HepG2 (cell line): Measurements from ENCODE around the gene SCUBE1. TPM values are rescaled to one million over a fixed set of nuclear protein-coding genes. Genes with fewer than 3 reads are reported as not detected.

ENCODE experiments used
- ATAC-seq: fragments of 200-7000 bp; cut with Tn5 transposase; 3 replicates; pipeline ENCODE4 v1.9.1; 2020; ENCODE audit warnings: mild to moderate bottlenecking, moderate library complexity
- BruUV-seq: library from RNA; stranded (reverse); fragments of 400-500 nt; replicated peaks from 2 replicates; lab custom pipeline; 2021; lab: Mats Ljungman, UMichigan
- CTCF ChIA-PET: fragments of 300-600 bp; formaldehyde crosslinking; extraction: SDS; loops from one replicate; lab custom pipeline; 2021; ENCODE audit warnings: low total read pairs, inconsistent platforms, low intra/inter-chr PET ratio; lab: Yijun Ruan, JAX
- POLR2A ChIA-PET: fragments of 350-600 bp; sonication (Branson Sonifier 250); formaldehyde crosslinking; loops from one replicate; lab custom pipeline; 2020; ENCODE audit warnings: antibody characterized with exemption, inconsistent platforms; lab: Yijun Ruan, JAX
- DNase-seq: peaks from one replicate; pipeline ENCODE4 v3.0.0-alpha.2; 2015; ENCODE audit warnings: low spot score
- FAIRE-seq: peaks from 3 replicates; lab custom pipeline; 2011; peaks lifted over from hg19 to GRCh38; lab: Jason Lieb, UNC
- H2AFZ ChIP-seq: one replicate; pipeline ENCODE4 v1.6.1; 2011; ENCODE audit warnings: low read length, inconsistent platforms
- H3K27ac ChIP-seq: fragments of 300-600 bp; 3 replicates; pipeline ENCODE4 v1.8.0; 2011; ENCODE audit warnings: mixed run types, mild to moderate bottlenecking, mixed read lengths, low read length, inconsistent platforms; ENCODE audit not compliant: insufficient read depth; ENCODE audit errors: extremely low read length
- H3K27me3 ChIP-seq, 2 experiments: fragments of 200-600 bp in 1 of 2; 2 replicates in 1 of 2; 3 replicates in 1 of 2; pipeline versions ENCODE4 v1.6.0 to v1.8.0; 2011; ENCODE audit warnings: low read length in 2 of 2, mild to moderate bottlenecking in 2 of 2, moderate library complexity in 2 of 2, inconsistent platforms in 1 of 2; ENCODE audit not compliant: insufficient read depth in 2 of 2, control insufficient read depth in 1 of 2
- H3K36me3 ChIP-seq, 2 experiments: fragments of 200-600 bp in 1 of 2; replicated peaks in 1 of 2; 2 replicates in 1 of 2; 3 replicates in 1 of 2; pipeline versions ENCODE4 v1.5.1 to v1.8.0; 2011; ENCODE audit warnings: low read length in 2 of 2, inconsistent platforms in 1 of 2; ENCODE audit not compliant: insufficient read depth in 2 of 2, control insufficient read depth in 1 of 2
- H3K4me1 ChIP-seq: 2 replicates; pipeline ENCODE4 v1.5.1; 2012; ENCODE audit warnings: low read length, inconsistent platforms; ENCODE audit not compliant: insufficient read depth
- H3K4me2 ChIP-seq: 2 replicates; pipeline ENCODE4 v1.6.0; 2011; ENCODE audit warnings: low read depth, low read length, inconsistent platforms
- H3K4me3 ChIP-seq, 3 experiments: fragments of 200-600 bp in 1 of 3; sonication (generic), shearing (Covaris generic) in 1 of 3; replicated peaks in 1 of 3; 2 replicates each; pipeline ENCODE4 v1.5.1; 2011 to 2016; ENCODE audit warnings: low read length in 3 of 3, inconsistent platforms in 2 of 3, low read depth in 2 of 3, mild to moderate bottlenecking in 2 of 3, control low read depth in 1 of 3, mixed read lengths in 1 of 3; ENCODE audit not compliant: insufficient read depth in 1 of 3
- H3K79me2 ChIP-seq: one replicate; pipeline ENCODE4 v1.6.1; 2011; ENCODE audit warnings: low read length, inconsistent platforms; ENCODE audit not compliant: insufficient read depth
- H3K9ac ChIP-seq: 2 replicates; pipeline ENCODE4 v1.6.0; 2011; ENCODE audit warnings: mild to moderate bottlenecking, low read depth, low read length, inconsistent platforms; ENCODE audit not compliant: insufficient read depth
- H3K9me3 ChIP-seq: 2 replicates; pipeline ENCODE4 v1.5.1; 2012; ENCODE audit warnings: mild to moderate bottlenecking, low read length
- H4K20me1 ChIP-seq: 2 replicates; pipeline ENCODE4 v1.6.0; 2011; ENCODE audit warnings: inconsistent platforms, mild to moderate bottlenecking, low read length, moderate library complexity; ENCODE audit not compliant: insufficient read depth
- CBX5 ChIP-seq: sonication (generic); formaldehyde crosslinking; IDR thresholded peaks from 2 replicates; pipeline ENCODE4 v1.4.0; 2020; ENCODE audit warnings: missing genetic modification reagents, borderline replicate concordance
- NR2F6 ChIP-seq, 2 experiments: IDR thresholded peaks; 2 replicates each; pipeline ENCODE4 v1.6.1; 2016; ENCODE audit warnings: antibody characterized with exemption in 1 of 2, mild to moderate bottlenecking in 1 of 2
- POLR2AphosphoS2 ChIP-seq: IDR thresholded peaks from 2 replicates; pipeline ENCODE4 v1.6.1; 2011; ENCODE audit warnings: low read depth, low read length, improper control_type of control experiment
- ZNF768 ChIP-seq: sonication (generic); formaldehyde crosslinking; IDR thresholded peaks from 2 replicates; pipeline ENCODE4 v1.4.0; 2020; ENCODE audit warnings: missing genetic modification reagents
- WGBS: methylation state at CpG from one replicate; pipeline ENCODE4 v1.1.6; 2017; ENCODE audit warnings: low lambda C conversion rate; 5-methylcytosine and 5-hydroxymethylcytosine counted together
- in situ Hi-C: cut with HindIII; loops from 2 replicates; pipeline ENCODE4 v1.10.0; 2017; ENCODE audit warnings: low pct_unique_long_range_greater_than_20kb; ENCODE audit not compliant: extremely low pct_ligation_motif_present
- intact Hi-C: fragments of 100-400 bp; cut with micrococcal nuclease; formaldehyde crosslinking; loops from one replicate; pipeline ENCODE4 v1.10.0; 2022; ENCODE audit not compliant: unreplicated experiment
- polyA plus RNA-seq, 8 experiments: library from polyadenylated mRNA; depleted of rRNA in 3 of 8; stranded (reverse) in 7 of 8; unstranded in 1 of 8; fragments of >200 nt; fragmentation: Illumina TruSeq in 4 of 8; extraction: Trizol in 4 of 8; gene quantifications; 2 replicates each; pipeline versions ENCODE4 v1.2.1 to v1.2.3, GENCODE V29; 2011 to 2016; ENCODE audit warnings: low read depth in 4 of 8, missing spikeins in 1 of 8, mixed read lengths in 1 of 8; ENCODE audit not compliant: insufficient read depth in 1 of 8
- total RNA-seq, 5 experiments: library from RNA; depleted of rRNA; stranded (reverse); fragments of >200 nt; fragmentation: Illumina TruSeq; extraction: Trizol; gene quantifications; 2 replicates each; pipeline ENCODE4 v1.2.3, GENCODE V29; 2016; ENCODE audit warnings: low read depth in 1 of 5

Gene SCUBE1
- total and polyA plus RNA-seq, 2 of the 13 experiments (the other 11 are each of a cell fraction or from before 2014, with no cell fraction given), result under 0.01 to 0.05 TPM

DNA sequence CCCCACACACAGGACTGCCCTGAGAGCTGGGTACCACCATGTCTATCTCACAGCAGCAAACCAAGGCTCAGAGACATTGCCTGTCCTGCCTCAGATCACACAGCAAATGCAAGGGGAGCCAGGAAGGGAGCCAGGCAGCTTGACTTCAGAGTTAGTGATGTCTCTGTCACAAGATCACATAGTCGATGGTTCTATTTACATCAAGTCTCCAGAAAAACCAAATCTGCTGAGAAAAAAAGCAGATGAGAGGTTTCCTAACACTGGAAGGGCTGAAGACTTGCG lies 16.1 kb downstream of the SCUBE1 start:
- Histone ChIP-seq H3K4me1 (peaks cover 6% of the 10 kb centered on the region; the same call in 1 of the 2 replicates), H3K36me3 (no peaks in the 10 kb centered on the region), H3K9me3 (no peaks in the 10 kb centered on the region), H3K79me2 (no peaks in the 10 kb centered on the region), H3K9ac (no peak overlapping the region), H3K4me2 (no peak overlapping the region), H3K4me3 (no peak overlapping the region), H4K20me1 (no peaks in the 10 kb centered on the region), H3K27ac (no peak overlapping the region), H3K27me3 (peaks cover 1 to 44% of the 10 kb centered on the region in 2 experiments; a peak in 3 of 5 replicates), H2AFZ (no peak overlapping the region)
- 2% methylated on average over 2 of the region's 2 CpGs for WGBS
- ChIA-PET POLR2A (no interaction called here), CTCF (no interaction called here)
- DNase-seq (no peak), ATAC-seq (no peak), FAIRE-seq (no peak)
- in situ Hi-C loops, result no loop called here
- TF ChIP-seq POLR2AphosphoS2, result no peak
- TF ChIP-seq ZNF768, result peak; percentile 89
- no TSS peak for BruUV-seq
- intact Hi-C loops, result no loop called here

DNA sequence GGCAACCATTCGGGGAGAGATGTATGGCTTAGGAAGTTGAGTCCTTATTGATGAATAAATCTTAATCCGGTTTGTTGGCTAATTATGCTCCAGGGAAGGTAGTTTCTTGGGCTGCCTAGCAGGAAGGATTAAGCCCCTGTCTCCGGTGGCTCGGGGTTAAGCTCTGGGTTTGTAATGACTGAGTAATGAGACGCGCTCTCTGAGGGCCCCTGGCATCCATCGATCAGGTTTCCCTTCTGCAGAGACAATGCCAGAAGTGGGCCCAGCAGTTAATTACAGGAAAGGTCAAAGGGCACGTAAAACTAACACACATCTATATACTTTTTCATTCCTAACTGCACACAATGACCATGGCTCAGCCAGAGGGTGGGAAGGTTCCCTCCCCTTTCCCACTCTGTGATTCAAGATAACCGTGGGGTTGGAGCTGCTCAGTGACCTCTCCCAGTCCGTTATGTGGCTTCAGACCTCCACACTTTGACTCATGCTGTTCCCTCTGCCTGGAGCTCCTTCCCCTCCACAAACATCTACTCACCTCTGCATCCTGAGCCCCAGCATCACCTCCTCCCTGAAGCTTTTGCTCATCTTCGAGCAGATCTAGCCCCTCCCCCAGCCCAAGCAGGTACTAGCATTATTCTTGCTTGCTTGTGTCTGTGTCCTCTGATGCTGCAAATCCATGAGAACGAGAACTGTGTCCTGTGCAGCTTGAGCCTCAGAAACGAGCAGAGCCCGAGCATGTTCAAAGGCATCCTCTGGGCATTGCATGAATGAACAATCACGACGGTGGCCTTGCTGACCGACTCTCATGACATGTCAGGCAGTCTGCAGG lies 16.6 kb downstream of the SCUBE1 start:
- H3K79me2 ChIP-seq, result no peaks in the 10 kb centered on the region
- H3K27me3 ChIP-seq, result peaks cover 1 to 42% of the 10 kb centered on the region in 2 experiments; a peak in 3 of 5 replicates
- no peak overlapping the region for H3K9ac ChIP-seq
- BruUV-seq, result no TSS peak
- CTCF ChIA-PET, result no interaction called here
- no peaks in the 10 kb centered on the region for H3K36me3 ChIP-seq
- FAIRE-seq (no peak), ATAC-seq (no peak), DNase-seq (no peak)
- 7% methylated on average over 13 of the region's 17 CpGs for WGBS
- no peaks in the 10 kb centered on the region for H3K9me3 ChIP-seq
- in situ Hi-C loops, result no loop called here
- TF ChIP-seq CBX5 (CRISPR knock-in tag) (no peak), NR2F6 (IDR thresholded peaks at IDR 0.05) (peak; percentile 51; the same call in 1 of the 2 replicates), NR2F6 (CRISPR knock-in tag; IDR thresholded peaks at IDR 0.05) (no peak)
- no peak overlapping the region for H3K4me3 ChIP-seq
- POLR2A ChIA-PET, result no interaction called here
- intact Hi-C loops, result no loop called here
- H2AFZ ChIP-seq, result no peak overlapping the region
- no peaks in the 10 kb centered on the region for H4K20me1 ChIP-seq
- H3K4me1 ChIP-seq, result peaks cover 6% of the 10 kb centered on the region; the same call in 1 of the 2 replicates
- no peak overlapping the region for H3K4me2 ChIP-seq
- H3K27ac ChIP-seq, result no peak overlapping the region
